Lung (tissue), 16 donors: ENCODE results near the gene VSIG2. TPM values are rescaled to one million over a fixed set of nuclear protein-coding genes. Genes with fewer than 3 reads are reported as not detected.

Experiments used
- ATAC-seq: fragments of 200-7000 bp; cut with Tn5 transposase; one replicate; pipeline ENCODE4 v1.9.1; 2020; ENCODE audit warnings: moderate number of reproducible peaks; ENCODE audit not compliant: insufficient read depth, low FRiP score
- DNase-seq, 3 donors: peaks; one replicate each; pipeline ENCODE4 v3.0.0-alpha.2; 2013 to 2017
- H3K27ac ChIP-seq, 2 donors: one replicate each; pipeline ENCODE4 v1.5.1; 2013; ENCODE audit warnings: mild to moderate bottlenecking in 2 of 2, moderate library complexity in 2 of 2, control low read depth in 1 of 2, inconsistent platforms in 1 of 2, low read depth in 1 of 2, low read length in 1 of 2
- H3K27me3 ChIP-seq, 3 donors: one replicate each; pipeline ENCODE4 v1.5.1; 2013; ENCODE audit warnings: low read length in 2 of 3; ENCODE audit not compliant: control insufficient read depth in 3 of 3, insufficient read depth in 3 of 3
- H3K36me3 ChIP-seq, 4 donors: one replicate each; pipeline ENCODE4 v1.5.1; 2013; ENCODE audit warnings: low read length in 4 of 4, mild to moderate bottlenecking in 1 of 4, moderate library complexity in 1 of 4; ENCODE audit not compliant: control insufficient read depth in 4 of 4, insufficient read depth in 4 of 4
- H3K4me1 ChIP-seq, 5 donors: one replicate each; pipeline ENCODE4 v1.5.1; 2013; ENCODE audit warnings: low read length in 5 of 5, mild to moderate bottlenecking in 2 of 5, moderate library complexity in 1 of 5; ENCODE audit not compliant: control insufficient read depth in 5 of 5, insufficient read depth in 5 of 5
- H3K4me3 ChIP-seq: one replicate; pipeline ENCODE4 v1.5.1; 2013; ENCODE audit warnings: mild to moderate bottlenecking, control low read depth, moderate library complexity
- H3K9ac ChIP-seq, 2 donors: one replicate each; pipeline ENCODE4 v1.5.1; 2013; ENCODE audit warnings: low read length in 2 of 2, control low read depth in 1 of 2; ENCODE audit not compliant: insufficient read depth in 1 of 2
- H3K9me3 ChIP-seq, 4 donors: one replicate each; pipeline ENCODE4 v1.5.1; 2013; ENCODE audit warnings: low read length in 3 of 4, mild to moderate bottlenecking in 1 of 4, moderate library complexity in 1 of 4; ENCODE audit not compliant: control insufficient read depth in 4 of 4, insufficient read depth in 3 of 4
- WGBS, 2 donors: extraction: QIAGEN DNeasy Blood & Tissue Kit; methylation state at CpG; one replicate each; pipeline ENCODE4 v1.1.7; 2013; 5-methylcytosine and 5-hydroxymethylcytosine counted together
- long read RNA-seq, 5 donors: transcript quantifications; one replicate each; lab custom pipeline, GENCODE V29; 2026
- polyA plus RNA-seq, 2 donors: library from polyadenylated mRNA; stranded (reverse); fragments of 200-250 nt; gene quantifications; one replicate each; pipeline ENCODE4 v1.2.1, GENCODE V29; 2013
- total RNA-seq, 2 donors: library from RNA; depleted of rRNA in 1 of 2; stranded (reverse); fragments of >200 nt in 1 of 2; gene quantifications; one replicate each; pipeline ENCODE4 v1.2.1, GENCODE V29; 2014 to 2021
- TF ChIP-seq, protein P1 (sequence below): IDR thresholded peaks from 2 replicates; pipeline ENCODE4 v1.5.1; 2012; ENCODE audit warnings: mild to moderate bottlenecking; ENCODE audit errors: control extremely low read depth, extremely low read depth
- donor health status: control.
- donor health status: control.
- donor health status: Bipolar disorder and iron deficiency.
- donor health status: healthy.
- donor health status: DM: yes; HTN: yes; CAD: no.

VSIG2 gene
- total RNA-seq (10 to 100 TPM; 20.9 to 39.8 TPM), polyA plus RNA-seq (10 to 100 TPM; 20.2 to 30.4 TPM)
- long read RNA-seq, donor 1, transcript VSIG2-201 (7 exons, 1,148 nt): major isoform, 5 of 16 reads
- long read RNA-seq, donor 1, partial matches to known transcripts: 11 of 16 reads
- long read RNA-seq, donor 1, other reads (novel, unspliced or antisense): 0 of 16 reads
- long read RNA-seq, donor 2, partial matches to known transcripts: 0 of 2 reads
- long read RNA-seq, donor 2, other reads (novel, unspliced or antisense): 0 of 2 reads
- long read RNA-seq, donor 3, transcript VSIG2-201 (7 exons, 1,148 nt): major isoform, 6 of 15 reads
- long read RNA-seq, donor 3, partial matches to known transcripts: 8 of 15 reads
- long read RNA-seq, donor 3, other reads (novel, unspliced or antisense): 0 of 15 reads
- long read RNA-seq, donor 4, partial matches to known transcripts: 0 of 1 reads
- long read RNA-seq, donor 4, other reads (novel, unspliced or antisense): 0 of 1 reads
- long read RNA-seq, donor 5, transcript VSIG2-201 (7 exons, 1,148 nt): major isoform, 6 of 22 reads
- long read RNA-seq, donor 5, partial matches to known transcripts: 13 of 22 reads
- long read RNA-seq, donor 5, other reads (novel, unspliced or antisense): 0 of 22 reads

- TF ChIP-seq, protein P1, sequence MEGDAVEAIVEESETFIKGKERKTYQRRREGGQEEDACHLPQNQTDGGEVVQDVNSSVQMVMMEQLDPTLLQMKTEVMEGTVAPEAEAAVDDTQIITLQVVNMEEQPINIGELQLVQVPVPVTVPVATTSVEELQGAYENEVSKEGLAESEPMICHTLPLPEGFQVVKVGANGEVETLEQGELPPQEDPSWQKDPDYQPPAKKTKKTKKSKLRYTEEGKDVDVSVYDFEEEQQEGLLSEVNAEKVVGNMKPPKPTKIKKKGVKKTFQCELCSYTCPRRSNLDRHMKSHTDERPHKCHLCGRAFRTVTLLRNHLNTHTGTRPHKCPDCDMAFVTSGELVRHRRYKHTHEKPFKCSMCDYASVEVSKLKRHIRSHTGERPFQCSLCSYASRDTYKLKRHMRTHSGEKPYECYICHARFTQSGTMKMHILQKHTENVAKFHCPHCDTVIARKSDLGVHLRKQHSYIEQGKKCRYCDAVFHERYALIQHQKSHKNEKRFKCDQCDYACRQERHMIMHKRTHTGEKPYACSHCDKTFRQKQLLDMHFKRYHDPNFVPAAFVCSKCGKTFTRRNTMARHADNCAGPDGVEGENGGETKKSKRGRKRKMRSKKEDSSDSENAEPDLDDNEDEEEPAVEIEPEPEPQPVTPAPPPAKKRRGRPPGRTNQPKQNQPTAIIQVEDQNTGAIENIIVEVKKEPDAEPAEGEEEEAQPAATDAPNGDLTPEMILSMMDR: no peak
- H3K4me1 ChIP-seq: peaks cover 0 to 31% (median 21%) of the 10 kb centered on the region in 5 donors
- WGBS, 2 donors: 51 to 75% methylated on average over 42 of the region's 42 CpGs
- no peaks in the 10 kb centered on the region for H3K9me3 ChIP-seq
- peak; percentile 23 for ATAC-seq
- H3K9ac ChIP-seq: no peak within 1 kb of the TSS
- DNase-seq: no peak
- H3K27me3 ChIP-seq: peaks cover 0 to 69% (median 60%) of the 10 kb centered on the region in 3 donors
- peaks cover 0 to 8% (median 0%) of the 10 kb centered on the region in 4 donors for H3K36me3 ChIP-seq
- no peak within 1 kb of the TSS for H3K4me3 ChIP-seq
- peak within 1 kb of the TSS in 1 of 2 donors; percentile 81 for H3K27ac ChIP-seq
Observed at GRCh38 chr11:124751741-124752470, at the start of gene VSIG2. Gene VSIG2, minus strand, starts transcription at chr11:124752255. Its CDS starts 118 bp downstream, at chr11:124752137.

DNA sequence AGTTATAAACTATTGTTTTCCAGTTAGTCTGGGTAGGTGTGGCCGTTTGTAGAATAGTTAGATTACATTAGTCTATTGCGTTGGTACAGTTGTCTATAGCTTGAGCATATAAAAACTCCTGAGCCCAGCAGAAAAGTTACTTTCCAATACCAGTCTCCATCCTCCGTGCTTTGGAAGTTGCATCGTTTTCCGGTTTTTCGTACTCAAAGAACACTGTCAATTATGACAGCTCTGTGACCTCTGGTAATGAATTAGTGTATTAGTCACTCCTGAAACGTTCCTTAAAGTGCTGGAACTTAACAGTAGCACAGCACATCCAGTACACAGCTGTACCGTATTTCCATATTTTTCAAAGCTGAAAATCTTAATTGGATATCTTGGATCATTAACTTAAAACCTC, 49.0 kb upstream of the VSIG2 start:
- H3K27ac ChIP-seq: peak overlapping the region; percentile 96 to 100
- H3K36me3 ChIP-seq: peaks cover 0 to 3% (median 0%) of the 10 kb centered on the region in 4 donors
- TF ChIP-seq, protein P1: no peak
- peaks cover 0 to 24% (median 7%) of the 10 kb centered on the region in 5 donors for H3K4me1 ChIP-seq
- no peaks in the 10 kb centered on the region for H3K9me3 ChIP-seq
- ATAC-seq (no peak), DNase-seq (peak in 2 of 3 donors; percentile 15 to 46)
- H3K9ac ChIP-seq: peak overlapping the region; percentile 50 to 86
- H3K4me3 ChIP-seq: no peak overlapping the region
- H3K27me3 ChIP-seq: no peaks in the 10 kb centered on the region
- WGBS, 2 donors: 4 to 7% methylated on average over 8 of the region's 8 CpGs

DNA sequence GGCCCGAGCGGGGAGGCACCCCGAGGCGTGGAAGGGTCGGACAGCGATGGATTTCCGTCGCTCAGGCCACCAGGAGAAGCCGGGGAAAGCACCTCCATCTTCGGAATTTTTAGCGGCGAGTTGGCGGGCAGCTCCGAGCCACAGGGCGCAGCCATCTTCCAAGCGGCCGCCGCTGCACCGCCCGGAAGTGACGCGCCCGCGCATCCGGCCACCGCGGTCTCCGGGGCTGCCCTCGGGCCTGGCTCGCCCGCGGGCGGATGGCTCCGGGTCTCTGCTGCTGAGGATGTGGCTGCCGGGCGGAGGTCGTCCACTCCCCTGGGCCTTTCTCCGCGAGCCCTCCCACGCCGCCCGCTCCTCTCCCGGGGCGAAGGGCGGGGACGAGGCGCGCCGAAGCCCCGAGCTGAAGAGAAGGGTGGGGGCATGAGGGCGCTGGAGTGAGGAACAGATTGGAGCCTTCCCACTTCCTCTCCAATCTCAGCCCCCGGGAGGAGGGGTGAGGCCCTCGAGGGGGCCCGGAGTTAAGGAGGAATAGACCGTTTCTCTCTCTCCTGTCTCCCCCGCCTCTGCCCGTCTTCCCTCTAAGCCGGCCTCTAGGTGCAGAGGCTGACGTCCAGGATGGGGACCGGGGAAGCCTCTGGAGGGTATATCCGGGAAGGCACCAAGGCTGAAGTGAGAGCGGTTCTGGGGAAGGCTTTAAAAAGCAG, 48.3 kb upstream of the VSIG2 start, which contains the start of gene MSANTD2:
TSS of gene MSANTD2 (minus strand) at position 181 of the 704 bp plus-strand sequence. CDS start at position 155, 26 bp downstream.
- Histone ChIP-seq H3K27ac (peak within 1 kb of the TSS; percentile 96 to 100), H3K36me3 (no peaks in the 10 kb centered on the region), H3K9me3 (no peaks in the 10 kb centered on the region), H3K27me3 (no peaks in the 10 kb centered on the region), H3K4me3 (peak within 1 kb of the TSS; percentile 100), H3K9ac (peak within 1 kb of the TSS; percentile 50 to 87), H3K4me1 (peaks cover 0 to 25% (median 7%) of the 10 kb centered on the region in 5 donors)
- ATAC-seq (peak; percentile 96), DNase-seq (peak; percentile 91 to 96 (median 95))
- TF ChIP-seq, protein P1: no peak
- 0% methylated on average over 55 to 62 of the region's 62 CpGs for WGBS, 2 donors
